Measurements from ENCODE around the gene CDC42SE1.

The CDC42SE1 gene

DNA sequence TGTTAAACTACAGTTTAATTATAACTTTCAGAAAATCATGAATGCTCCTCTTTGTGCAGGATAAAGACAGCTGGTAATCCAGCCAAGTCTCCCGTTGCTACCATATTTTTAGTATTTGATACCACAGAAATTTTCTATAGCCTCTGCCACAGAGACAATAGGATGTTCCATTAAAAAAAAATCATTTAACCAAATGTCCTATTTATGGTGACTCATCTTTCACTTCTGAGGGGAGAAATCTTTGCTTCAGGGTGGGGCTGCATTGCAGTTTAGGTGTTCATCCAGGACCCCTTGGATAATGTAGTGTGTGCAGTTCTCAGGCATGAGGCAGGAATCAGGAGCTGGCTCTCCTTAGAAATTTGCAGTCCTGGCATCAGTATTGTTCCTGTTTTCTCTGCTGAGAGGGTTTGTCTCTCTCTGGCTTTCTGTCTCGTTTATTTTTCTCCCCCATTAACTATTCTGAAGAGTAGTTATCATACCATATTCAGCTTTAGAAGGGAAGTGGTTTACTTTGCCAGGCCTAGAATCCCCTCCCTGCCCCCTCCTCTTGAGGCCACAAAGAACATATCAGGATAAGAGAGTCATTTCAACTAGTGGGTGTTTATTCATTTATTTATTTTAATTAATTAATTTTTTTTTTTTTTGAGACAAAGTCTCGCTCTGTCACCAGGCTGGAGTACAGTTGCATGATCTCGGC is 48.1 kb downstream of the CDC42SE1 start:
- H3K4me3 ChIP-seq (ENCODE audit: low read length), result peak overlapping the region; percentile 9; the same call in 1 of the 2 replicates
- DNase-seq (ENCODE audit: low read depth, low spot score), result peak; percentile 57

DNA sequence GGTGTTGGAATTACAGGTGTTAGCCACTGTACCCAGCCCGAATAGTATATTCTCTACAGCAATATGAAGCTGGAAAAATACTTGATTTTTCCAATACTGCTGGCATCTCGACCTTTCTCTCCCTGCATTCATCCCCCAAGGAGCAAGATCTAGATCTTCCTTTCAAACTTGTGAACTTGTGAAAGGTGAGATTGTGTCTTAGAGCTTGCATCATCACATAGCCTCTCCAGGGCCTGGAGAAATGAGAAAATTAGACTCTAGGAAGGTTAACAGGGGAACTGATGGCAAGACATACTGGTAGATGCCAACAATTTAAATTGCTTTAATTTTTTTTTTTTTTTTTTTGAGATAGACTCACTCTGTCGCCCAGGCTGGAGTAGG is 49.1 kb downstream of the CDC42SE1 start:
- DNase-seq (ENCODE audit: low read depth, low spot score), result no peak
- H3K4me3 ChIP-seq (ENCODE audit: low read length), result no peak overlapping the region

DNA sequence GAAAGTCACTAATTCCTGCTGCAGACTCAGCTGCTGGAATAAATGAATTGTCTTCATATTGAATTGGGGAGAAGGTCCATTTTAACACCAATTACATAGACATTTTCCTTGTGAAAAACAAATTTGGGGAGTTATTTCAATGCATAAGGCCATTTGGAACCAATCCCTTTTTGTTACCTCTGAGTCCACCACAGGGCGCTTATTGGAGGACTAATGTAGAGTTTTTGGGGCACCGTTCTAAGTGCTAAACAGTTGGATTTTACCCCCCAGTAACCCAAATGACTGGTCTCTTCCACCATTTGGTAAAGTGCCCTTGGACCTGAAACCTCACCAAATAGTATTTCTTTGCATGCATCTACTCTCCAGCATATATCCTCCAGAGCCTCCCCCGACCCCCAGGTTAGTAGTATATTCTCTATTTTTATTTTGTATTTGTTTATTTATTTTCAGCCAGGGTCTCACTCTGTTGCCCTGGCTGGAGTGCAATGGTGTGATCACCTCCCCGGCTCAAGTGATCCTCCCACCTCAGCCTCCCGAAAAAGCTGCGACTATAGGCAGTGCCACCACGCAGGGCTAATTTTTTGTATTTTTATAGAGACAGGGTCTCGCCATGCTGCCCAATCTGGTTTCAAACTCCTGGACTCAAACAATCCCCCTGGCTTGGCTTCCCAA is 49.6 kb downstream of the CDC42SE1 start:
- no peak for DNase-seq (ENCODE audit: low read depth, low spot score)
- H3K4me3 ChIP-seq (ENCODE audit: low read length), result peak overlapping the region; percentile 99

DNA sequence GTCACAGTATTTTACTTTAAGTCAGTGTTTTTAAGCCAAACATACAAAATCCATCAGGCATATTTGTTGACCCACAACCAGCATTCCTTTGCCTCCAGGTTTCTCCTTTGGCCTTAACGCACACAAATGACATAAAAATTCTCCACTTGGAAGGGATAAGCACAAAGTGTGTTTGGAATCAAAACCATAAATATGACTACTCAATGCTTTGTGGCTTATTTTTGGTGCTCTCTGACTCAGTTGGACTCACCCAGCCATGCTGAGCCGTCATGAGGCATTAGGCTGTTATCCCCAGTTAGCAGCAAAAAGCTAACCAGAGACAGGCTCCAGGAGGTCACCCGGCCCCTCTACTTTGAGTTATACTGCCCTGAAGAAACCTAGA is 50.2 kb downstream of the CDC42SE1 start:
- no peak for DNase-seq (ENCODE audit: low read depth, low spot score)
- H3K4me3 ChIP-seq (ENCODE audit: low read length), result peak overlapping the region; percentile 99

DNA sequence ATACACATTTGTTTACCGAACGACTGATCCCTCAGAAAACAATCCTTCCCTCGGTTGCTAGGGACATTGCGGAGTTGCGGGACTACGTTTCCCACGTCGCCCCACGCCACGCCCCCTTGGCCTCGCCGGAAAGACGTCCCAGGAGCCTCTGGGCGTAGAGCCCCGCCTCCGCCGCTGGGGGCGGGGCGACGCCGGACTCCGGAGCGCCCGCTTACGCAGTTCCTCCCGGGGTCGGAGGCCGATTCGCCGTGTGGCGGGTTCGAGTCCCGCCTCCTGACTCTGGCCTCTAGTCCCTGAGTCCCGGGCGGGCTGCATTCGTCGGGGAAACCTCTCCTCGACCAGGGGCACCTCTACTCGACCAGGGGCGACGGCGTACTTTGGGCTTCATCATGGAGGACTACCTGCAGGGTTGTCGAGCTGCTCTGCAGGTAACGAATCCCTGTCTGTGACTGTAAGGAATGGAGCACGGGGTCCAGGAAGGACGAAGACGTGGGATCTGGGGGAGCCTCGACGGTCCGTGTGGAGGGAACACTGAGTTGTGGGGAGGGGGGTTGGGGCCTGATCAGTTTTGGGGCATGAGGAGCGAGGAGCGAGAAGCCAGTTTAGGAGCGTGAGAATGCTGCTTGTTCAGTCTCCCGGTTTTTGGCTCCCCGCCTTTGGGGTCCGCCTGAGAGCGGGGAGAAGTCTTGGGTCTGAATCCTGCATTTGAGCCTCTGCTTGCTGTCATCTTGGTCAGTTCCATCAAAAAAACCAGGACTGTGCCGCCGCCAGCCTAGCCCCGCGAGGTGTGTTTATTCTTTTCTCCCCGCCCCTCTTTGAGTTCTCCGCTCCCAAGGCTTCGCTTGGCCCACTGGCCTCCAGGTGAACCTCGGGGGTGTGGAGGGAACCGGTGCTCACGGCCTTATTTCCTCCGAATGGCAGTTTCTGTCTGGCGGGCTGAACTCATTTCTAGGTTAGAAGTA is 50.9 kb downstream of the CDC42SE1 start, which contains the start of gene PRUNE1:
PRUNE1 (plus strand) TSS at position 206 of the 962 bp plus-strand sequence; CDS start at position 390, 184 bp downstream.
- DNase-seq (ENCODE audit: low read depth, low spot score), result peak; percentile 93

DNA sequence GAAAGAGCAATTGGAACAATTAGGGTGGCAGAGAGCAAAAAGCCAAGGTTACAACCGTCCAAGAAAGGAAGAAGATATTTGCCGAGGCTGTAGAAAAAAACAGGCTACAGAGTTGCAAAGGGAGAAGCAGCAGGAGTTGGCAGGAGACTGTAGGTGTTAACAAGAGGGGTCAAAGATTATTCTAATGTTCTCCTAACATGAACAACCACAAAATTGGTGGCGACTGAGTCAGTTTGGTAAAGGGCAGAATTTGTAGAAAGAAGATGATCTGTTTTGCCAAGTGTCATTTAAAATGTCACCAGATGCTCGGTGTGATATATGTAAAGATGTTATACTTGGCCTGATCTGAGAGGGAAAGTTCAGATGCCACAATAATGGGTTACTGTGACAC is 51.6 kb downstream of the CDC42SE1 start:
- peak overlapping the region; percentile 99 for H3K4me3 ChIP-seq (ENCODE audit: low read length)
- no peak for DNase-seq (ENCODE audit: low read depth, low spot score)

More for the DNA sequence above, 50.9 kb downstream of the CDC42SE1 start, which contains the start of gene PRUNE1:
- peak within 1 kb of the TSS; percentile 99 for H3K4me3 ChIP-seq (ENCODE audit: low read length)

DNA sequence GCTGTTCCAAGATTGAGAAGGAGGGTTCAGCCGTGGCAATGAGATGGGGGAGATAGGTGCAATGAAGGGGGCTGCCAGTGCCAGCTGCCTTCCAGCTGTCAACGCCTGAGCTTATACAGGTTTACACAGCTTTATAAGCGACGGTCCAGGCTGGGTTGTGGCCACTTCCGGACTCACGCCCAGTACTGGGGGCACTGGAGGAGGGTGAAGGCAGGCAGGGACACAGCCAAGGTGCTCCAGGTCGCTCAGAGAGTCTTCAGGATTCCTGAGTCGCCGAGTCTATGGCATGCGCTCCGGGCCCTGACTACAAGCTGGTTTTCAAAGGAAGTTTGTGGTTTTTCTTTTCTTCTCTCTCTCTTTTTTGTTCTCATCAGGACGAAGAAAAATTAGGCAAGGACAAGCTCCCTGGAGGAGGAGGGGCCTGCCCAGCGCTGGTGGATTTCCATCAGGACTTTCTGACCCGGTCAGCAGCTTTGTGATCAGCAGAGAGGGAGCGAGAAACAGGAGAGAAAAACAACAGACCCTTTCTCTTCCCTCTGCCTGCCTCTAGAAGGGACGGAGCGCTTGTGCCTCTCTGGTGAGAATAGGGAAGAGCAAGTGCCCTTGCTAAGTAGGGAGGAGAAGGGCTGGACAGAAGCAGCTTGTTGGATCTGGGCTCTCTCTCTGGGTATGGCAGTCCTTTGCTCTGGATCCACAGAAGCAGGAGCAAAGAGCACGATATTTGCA is 52.9 kb downstream of the CDC42SE1 start, which contains the start of gene MINDY1:
MINDY1 (minus strand) TSS at position 576 of the 726 bp plus-strand sequence. CDS start 4,285 bp downstream, outside the sequence.
- peak; percentile 61 for DNase-seq (ENCODE audit: low read depth, low spot score)
- peak within 1 kb of the TSS; percentile 99 for H3K4me3 ChIP-seq (ENCODE audit: low read length)

DNA sequence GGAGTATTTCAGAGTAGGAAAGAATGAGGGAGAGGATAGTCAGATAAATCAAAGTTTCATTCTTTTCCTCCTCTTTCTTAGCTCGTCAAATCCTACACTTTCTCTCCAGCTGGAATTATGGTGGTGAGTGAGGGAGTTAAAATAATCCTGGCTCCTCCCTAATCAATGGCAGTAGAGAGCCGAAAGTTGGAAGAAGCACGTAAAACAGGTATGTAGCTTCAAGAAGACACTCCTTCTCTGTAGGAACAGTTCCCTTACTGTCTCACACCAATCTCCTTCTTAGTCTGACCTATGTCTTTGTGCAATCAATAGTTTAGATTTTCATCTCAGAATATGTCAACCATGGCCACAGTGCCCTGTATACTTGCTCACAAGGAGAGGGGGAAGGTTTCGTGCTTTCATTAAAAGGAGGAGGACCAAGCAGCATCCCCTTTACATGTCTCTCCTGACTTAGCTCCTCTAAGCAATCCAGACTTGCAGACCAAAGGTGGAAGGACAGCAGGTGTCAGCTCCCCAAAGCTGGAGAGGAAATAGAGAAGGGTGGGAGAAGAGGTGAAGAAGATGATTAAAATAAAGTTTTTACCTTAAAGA is 53.6 kb downstream of the CDC42SE1 start:
- peak overlapping the region; percentile 60 for H3K4me3 ChIP-seq (ENCODE audit: low read length)
- no peak for DNase-seq (ENCODE audit: low read depth, low spot score)

DNA sequence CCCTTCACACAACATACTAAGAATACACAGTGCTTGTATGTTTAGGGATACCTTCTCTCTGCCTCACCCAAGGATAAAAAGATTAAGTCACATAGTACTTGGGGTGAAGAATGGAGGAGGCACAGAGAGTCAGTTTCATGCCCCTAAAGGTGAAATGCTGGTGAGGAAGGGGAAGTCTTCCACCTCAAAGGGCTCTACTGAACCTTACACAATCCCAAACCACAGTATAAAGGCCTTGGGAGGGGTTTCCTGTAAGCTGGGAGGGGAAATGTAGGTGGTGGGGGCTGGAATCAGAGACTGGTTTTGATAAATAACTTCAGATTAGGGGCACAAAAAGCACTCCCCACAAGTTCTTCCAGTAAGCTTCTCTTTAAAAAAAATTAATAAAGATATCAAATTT is 56.2 kb downstream of the CDC42SE1 start:
- H3K4me3 ChIP-seq (ENCODE audit: low read length), result no peak overlapping the region
- peak; percentile 69 for DNase-seq (ENCODE audit: low read depth, low spot score)

DNA sequence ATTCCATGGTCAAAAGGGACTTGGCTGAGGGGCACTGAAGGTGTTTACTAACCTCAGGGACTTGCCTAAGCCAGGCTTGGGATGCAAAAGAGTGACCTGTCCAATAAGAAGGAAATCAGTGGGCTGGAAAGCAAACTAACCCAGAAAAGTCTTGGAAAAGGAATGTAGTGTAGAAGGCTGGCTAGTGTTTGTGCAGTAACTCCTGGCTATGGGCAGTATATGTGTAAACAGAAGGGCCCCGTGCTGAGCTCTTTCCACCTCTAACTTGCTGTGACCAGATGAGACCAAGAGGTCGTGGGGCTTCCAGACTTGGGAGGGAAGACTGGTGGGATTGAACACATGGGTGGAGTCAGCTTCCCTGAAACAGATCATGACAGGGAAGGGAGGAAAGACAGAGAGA is 56.8 kb downstream of the CDC42SE1 start:
- no peak for DNase-seq (ENCODE audit: low read depth, low spot score)
- no peak overlapping the region for H3K4me3 ChIP-seq (ENCODE audit: low read length)

DNA sequence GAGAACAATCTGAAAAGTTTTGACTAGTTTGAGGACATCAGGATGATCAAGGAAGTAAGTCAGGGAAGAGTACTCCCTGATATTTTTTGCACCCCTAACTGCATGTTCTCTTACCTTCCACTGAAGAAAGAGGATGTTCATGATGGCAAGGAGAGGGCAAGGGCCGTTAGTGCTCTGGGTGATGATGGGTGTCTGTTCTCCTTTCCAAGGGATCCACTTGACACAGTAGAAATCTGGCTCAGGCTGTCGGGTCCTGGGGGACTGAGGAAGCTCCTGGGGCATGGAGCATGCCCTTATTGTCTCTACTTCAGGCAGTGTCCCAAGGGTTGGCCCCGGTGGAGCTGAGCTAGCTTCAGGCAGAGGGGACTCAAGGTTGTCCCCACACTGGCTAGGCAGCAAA is 57.4 kb downstream of the CDC42SE1 start:
- no peak for DNase-seq (ENCODE audit: low read depth, low spot score)
- H3K4me3 ChIP-seq (ENCODE audit: low read length), result no peak overlapping the region

DNA sequence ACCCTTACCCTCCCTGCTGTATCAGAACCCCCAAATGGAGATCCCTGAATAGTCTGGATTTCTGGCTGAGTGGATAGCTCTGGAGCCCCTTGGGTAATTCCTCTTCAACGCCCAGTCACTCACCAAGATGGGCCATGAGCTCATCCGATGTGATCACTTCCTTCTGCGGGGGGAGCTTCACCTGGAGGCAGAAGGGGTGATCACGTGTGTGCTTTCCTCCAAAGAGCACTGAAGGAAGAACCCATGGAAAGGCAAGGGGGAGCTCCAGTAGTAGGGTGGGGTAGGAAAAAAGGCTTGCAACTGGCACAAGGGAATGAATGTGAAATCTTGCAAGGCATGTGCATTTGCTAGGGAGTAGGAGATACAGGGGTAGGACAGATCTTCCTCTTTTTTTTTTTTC is 57.8 kb downstream of the CDC42SE1 start:
- no peak overlapping the region for H3K4me3 ChIP-seq (ENCODE audit: low read length)
- DNase-seq (ENCODE audit: low read depth, low spot score), result no peak
